Measurements from ENCODE around the gene LUZP4. TPM values are rescaled to one million over a fixed set of nuclear protein-coding genes. Genes with fewer than 3 reads are reported as not detected.

Gene LUZP4
- total and polyA plus RNA-seq, 2 experiments from 2014 or later: not detected

DNA sequence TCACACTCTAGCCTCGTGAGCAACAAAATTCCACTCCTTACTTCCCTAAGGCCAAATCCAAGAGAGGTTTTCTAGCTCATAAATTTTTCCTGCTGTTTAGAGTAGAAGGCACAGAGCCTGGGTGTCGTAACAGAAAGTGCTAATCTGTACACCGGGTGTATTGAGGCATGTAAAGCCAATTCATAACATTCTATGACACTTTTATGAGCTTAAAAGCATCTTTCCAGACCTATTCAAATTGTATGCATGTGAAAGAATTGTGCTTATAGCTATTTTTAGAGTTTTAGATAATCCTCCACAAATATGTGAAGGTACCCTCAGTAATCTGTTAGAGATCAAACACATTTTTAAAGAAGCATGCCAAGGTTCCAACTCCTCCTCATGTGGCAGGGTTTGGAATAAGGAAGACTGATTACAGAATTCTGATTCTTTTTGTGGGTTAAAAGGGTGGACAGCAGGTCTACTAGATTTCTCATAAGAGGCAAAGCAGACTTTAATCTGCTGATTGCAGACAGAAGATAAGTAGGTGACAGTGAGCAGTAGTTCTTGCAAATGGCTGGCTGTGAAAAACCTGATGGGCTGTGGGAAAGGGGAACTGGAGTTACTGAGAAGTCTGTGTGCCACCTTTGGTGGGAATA lies 30.2 kb upstream of the LUZP4 start (continued):
- TF ChIP-seq, protein P1, sequence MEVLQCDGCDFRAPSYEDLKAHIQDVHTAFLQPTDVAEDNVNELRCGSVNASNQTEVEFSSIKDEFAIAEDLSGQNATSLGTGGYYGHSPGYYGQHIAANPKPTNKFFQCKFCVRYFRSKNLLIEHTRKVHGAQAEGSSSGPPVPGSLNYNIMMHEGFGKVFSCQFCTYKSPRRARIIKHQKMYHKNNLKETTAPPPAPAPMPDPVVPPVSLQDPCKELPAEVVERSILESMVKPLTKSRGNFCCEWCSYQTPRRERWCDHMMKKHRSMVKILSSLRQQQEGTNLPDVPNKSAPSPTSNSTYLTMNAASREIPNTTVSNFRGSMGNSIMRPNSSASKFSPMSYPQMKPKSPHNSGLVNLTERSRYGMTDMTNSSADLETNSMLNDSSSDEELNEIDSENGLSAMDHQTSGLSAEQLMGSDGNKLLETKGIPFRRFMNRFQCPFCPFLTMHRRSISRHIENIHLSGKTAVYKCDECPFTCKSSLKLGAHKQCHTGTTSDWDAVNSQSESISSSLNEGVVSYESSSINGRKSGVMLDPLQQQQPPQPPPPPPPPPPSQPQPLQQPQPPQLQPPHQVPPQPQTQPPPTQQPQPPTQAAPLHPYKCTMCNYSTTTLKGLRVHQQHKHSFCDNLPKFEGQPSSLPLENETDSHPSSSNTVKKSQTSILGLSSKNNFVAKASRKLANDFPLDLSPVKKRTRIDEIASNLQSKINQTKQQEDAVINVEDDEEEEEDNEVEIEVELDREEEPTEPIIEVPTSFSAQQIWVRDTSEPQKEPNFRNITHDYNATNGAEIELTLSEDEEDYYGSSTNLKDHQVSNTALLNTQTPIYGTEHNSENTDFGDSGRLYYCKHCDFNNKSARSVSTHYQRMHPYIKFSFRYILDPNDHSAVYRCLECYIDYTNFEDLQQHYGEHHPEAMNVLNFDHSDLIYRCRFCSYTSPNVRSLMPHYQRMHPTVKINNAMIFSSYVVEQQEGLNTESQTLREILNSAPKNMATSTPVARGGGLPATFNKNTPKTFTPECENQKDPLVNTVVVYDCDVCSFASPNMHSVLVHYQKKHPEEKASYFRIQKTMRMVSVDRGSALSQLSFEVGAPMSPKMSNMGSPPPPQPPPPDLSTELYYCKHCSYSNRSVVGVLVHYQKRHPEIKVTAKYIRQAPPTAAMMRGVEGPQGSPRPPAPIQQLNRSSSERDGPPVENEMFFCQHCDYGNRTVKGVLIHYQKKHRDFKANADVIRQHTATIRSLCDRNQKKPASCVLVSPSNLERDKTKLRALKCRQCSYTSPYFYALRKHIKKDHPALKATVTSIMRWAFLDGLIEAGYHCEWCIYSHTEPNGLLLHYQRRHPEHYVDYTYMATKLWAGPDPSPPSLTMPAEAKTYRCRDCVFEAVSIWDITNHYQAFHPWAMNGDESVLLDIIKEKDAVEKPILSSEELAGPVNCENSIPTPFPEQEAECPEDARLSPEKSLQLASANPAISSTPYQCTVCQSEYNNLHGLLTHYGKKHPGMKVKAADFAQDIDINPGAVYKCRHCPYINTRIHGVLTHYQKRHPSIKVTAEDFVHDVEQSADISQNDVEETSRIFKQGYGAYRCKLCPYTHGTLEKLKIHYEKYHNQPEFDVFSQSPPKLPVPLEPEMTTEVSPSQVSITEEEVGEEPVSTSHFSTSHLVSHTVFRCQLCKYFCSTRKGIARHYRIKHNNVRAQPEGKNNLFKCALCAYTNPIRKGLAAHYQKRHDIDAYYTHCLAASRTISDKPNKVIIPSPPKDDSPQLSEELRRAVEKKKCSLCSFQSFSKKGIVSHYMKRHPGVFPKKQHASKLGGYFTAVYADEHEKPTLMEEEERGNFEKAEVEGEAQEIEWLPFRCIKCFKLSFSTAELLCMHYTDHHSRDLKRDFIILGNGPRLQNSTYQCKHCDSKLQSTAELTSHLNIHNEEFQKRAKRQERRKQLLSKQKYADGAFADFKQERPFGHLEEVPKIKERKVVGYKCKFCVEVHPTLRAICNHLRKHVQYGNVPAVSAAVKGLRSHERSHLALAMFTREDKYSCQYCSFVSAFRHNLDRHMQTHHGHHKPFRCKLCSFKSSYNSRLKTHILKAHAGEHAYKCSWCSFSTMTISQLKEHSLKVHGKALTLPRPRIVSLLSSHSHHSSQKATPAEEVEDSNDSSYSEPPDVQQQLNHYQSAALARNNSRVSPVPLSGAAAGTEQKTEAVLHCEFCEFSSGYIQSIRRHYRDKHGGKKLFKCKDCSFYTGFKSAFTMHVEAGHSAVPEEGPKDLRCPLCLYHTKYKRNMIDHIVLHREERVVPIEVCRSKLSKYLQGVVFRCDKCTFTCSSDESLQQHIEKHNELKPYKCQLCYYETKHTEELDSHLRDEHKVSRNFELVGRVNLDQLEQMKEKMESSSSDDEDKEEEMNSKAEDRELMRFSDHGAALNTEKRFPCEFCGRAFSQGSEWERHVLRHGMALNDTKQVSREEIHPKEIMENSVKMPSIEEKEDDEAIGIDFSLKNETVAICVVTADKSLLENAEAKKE (CRISPR knock-in tag; IDR thresholded peaks at IDR 0.05): no peak
- TF ChIP-seq NANOG (IDR thresholded peaks at IDR 0.05; ENCODE audit: borderline replicate concordance) (no peak), STAT1 (IDR thresholded peaks at IDR 0.05; ENCODE audit: unreplicated experiment) (no peak), JUNB (IDR thresholded peaks at IDR 0.05; ENCODE audit: unreplicated experiment) (no peak), POLR2AphosphoS5 (IDR thresholded peaks at IDR 0.05; ENCODE audit: low read depth) (no peak)

DNA sequence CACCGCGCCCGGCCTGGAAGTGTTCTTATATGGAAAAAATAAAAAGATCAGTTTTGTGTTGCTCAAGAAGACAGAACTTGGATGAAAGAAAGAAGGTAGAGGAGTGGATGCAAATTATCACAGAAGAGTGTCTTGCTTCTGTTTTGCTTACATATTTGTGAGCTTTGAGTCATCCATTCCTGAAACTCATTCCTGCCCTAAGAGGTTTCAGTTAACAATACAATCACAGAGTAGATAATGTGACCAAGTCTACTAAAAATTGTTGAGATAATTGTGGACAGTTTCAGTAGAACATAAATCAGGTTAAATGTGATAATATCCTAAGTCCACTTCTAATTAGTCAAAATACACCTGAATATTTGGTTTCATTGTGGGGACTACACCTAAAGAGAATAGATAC lies 29.2 kb upstream of the LUZP4 start:
- no peaks in the 10 kb centered on the region for H3F3A ChIP-seq (replicated peaks; ENCODE audit: low read depth)
- no peaks in the 10 kb centered on the region for H3K79me2 ChIP-seq (replicated peaks; ENCODE audit: insufficient read depth)
- no peak overlapping the region for H3K4me3 ChIP-seq
- H3K36me3 ChIP-seq (ENCODE audit: insufficient read depth): no peaks in the 10 kb centered on the region
- Mint-ChIP-seq H3K9me3 (no peaks in the 10 kb centered on the region), H3K36me3 (ENCODE audit: low read depth) (no peaks in the 10 kb centered on the region), H3K4me3 (no peak overlapping the region), H3K27ac (no peak overlapping the region), H3K4me1 (no peaks in the 10 kb centered on the region), H3K27me3 (ENCODE audit: insufficient read depth, low read depth, poor library complexity) (peaks cover 1% of the 10 kb centered on the region)
- H3K4me2 ChIP-seq: no peak overlapping the region
- H3K9me2 ChIP-seq (ENCODE audit: insufficient read depth): no peaks in the 10 kb centered on the region
- DNase-seq (ENCODE audit: low spot score) (no peak), ATAC-seq (no peak)
- H4K20me1 ChIP-seq (replicated peaks; ENCODE audit: insufficient read depth): no peaks in the 10 kb centered on the region
- H3K27me3 ChIP-seq (ENCODE audit: insufficient read depth): no peaks in the 10 kb centered on the region
- H2AFZ ChIP-seq: no peak overlapping the region
- no peak overlapping the region for H3K27ac ChIP-seq (ENCODE audit: low read depth)
- no peaks in the 10 kb centered on the region for H3K4me1 ChIP-seq (ENCODE audit: insufficient read depth)
- no peak for TF ChIP-seq ZNF114 (CRISPR knock-in tag; IDR thresholded peaks at IDR 0.05)
- TF ChIP-seq POLR2AphosphoS5 (IDR thresholded peaks at IDR 0.05; ENCODE audit: low read depth): no peak
- TF ChIP-seq EZH2phosphoT487 (IDR thresholded peaks at IDR 0.05; ENCODE audit: unreplicated experiment): no peak
- TF ChIP-seq STAT1 (IDR thresholded peaks at IDR 0.05; ENCODE audit: unreplicated experiment): no peak
- TF ChIP-seq, protein P2, sequence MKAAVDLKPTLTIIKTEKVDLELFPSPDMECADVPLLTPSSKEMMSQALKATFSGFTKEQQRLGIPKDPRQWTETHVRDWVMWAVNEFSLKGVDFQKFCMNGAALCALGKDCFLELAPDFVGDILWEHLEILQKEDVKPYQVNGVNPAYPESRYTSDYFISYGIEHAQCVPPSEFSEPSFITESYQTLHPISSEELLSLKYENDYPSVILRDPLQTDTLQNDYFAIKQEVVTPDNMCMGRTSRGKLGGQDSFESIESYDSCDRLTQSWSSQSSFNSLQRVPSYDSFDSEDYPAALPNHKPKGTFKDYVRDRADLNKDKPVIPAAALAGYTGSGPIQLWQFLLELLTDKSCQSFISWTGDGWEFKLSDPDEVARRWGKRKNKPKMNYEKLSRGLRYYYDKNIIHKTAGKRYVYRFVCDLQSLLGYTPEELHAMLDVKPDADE (IDR thresholded peaks at IDR 0.05): no peak
- no peak for TF ChIP-seq CREB1 (CRISPR knock-in tag; IDR thresholded peaks at IDR 0.05; ENCODE audit: low read depth)
- no peak for TF ChIP-seq ZNF331 (CRISPR knock-in tag; IDR thresholded peaks at IDR 0.05; ENCODE audit: low read depth)
- TF ChIP-seq EZH2 (IDR thresholded peaks at IDR 0.05; ENCODE audit: low read depth, unreplicated experiment): no peak
- no peak for TF ChIP-seq JUNB (IDR thresholded peaks at IDR 0.05; ENCODE audit: unreplicated experiment)
- no peak for TF ChIP-seq NANOG (IDR thresholded peaks at IDR 0.05; ENCODE audit: borderline replicate concordance)
- TF ChIP-seq, protein P3, sequence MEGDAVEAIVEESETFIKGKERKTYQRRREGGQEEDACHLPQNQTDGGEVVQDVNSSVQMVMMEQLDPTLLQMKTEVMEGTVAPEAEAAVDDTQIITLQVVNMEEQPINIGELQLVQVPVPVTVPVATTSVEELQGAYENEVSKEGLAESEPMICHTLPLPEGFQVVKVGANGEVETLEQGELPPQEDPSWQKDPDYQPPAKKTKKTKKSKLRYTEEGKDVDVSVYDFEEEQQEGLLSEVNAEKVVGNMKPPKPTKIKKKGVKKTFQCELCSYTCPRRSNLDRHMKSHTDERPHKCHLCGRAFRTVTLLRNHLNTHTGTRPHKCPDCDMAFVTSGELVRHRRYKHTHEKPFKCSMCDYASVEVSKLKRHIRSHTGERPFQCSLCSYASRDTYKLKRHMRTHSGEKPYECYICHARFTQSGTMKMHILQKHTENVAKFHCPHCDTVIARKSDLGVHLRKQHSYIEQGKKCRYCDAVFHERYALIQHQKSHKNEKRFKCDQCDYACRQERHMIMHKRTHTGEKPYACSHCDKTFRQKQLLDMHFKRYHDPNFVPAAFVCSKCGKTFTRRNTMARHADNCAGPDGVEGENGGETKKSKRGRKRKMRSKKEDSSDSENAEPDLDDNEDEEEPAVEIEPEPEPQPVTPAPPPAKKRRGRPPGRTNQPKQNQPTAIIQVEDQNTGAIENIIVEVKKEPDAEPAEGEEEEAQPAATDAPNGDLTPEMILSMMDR (conservative IDR thresholded peaks at IDR 0.05; ENCODE audit: low read depth in 2 of 2): no peak
